ENCODE measurements around the gene SRRM1. TPM values are rescaled to one million over a fixed set of nuclear protein-coding genes. Genes with fewer than 3 reads are reported as not detected.

The SRRM1 gene
- total RNA-seq, 1 experiment from 2014 or later = 128 TPM

- Histone ChIP-seq H3K4me1 (no peaks in the 10 kb centered on the region), H3K9me3 (no peaks in the 10 kb centered on the region), H3K4me3 (ENCODE audit: low read depth, low read length) (no peak overlapping the region), H3K36me3 (ENCODE audit: control insufficient read depth, insufficient read depth, low read length) (no peaks in the 10 kb centered on the region), H3K27me3 (replicated peaks; ENCODE audit: control insufficient read depth, insufficient read depth, low read length) (no peaks in the 10 kb centered on the region)
- DNase-seq = no peak
- ChIA-PET CTCF (no interaction called here), POLR2A (no interaction called here)
- Mint-ChIP-seq H3K36me3 (ENCODE audit: insufficient read depth, unreplicated experiment) (no peaks in the 10 kb centered on the region), H3K4me3 (ENCODE audit: unreplicated experiment) (no peak overlapping the region), H3K27ac (ENCODE audit: unreplicated experiment) (no peak overlapping the region), H3K27me3 (ENCODE audit: insufficient read depth, unreplicated experiment) (no peaks in the 10 kb centered on the region), H3K9me3 (ENCODE audit: unreplicated experiment) (no peaks in the 10 kb centered on the region), H3K4me1 (ENCODE audit: low read depth, unreplicated experiment) (peaks cover 3% of the 10 kb centered on the region)
- TF ChIP-seq CTCF (IDR thresholded peaks at IDR 0.05; ENCODE audit: insufficient read depth in 1 of 2, low read depth in 1 of 2, low read length in 1 of 2, severe bottlenecking in 1 of 2, unreplicated experiment in 1 of 2) = no peak
- BruUV-seq (replicated peaks) = no TSS peak
- intact Hi-C loops (cut with micrococcal nuclease; ENCODE audit: unreplicated experiment) = no loop called here
Observed at GRCh38 chr1:24699628-24700027, 56.5 kb downstream of the SRRM1 start.

- no peaks in the 10 kb centered on the region for H3K9me3 ChIP-seq
- no peak overlapping the region for H3K4me3 Mint-ChIP-seq (ENCODE audit: unreplicated experiment)
- no TSS peak for BruUV-seq (replicated peaks)
- no peak for TF ChIP-seq CTCF (IDR thresholded peaks at IDR 0.05; ENCODE audit: insufficient read depth in 1 of 2, low read depth in 1 of 2, low read length in 1 of 2, severe bottlenecking in 1 of 2, unreplicated experiment in 1 of 2)
- peaks cover 7% of the 10 kb centered on the region for H3K36me3 Mint-ChIP-seq (ENCODE audit: insufficient read depth, unreplicated experiment)
- H3K9me3 Mint-ChIP-seq (ENCODE audit: unreplicated experiment) = no peaks in the 10 kb centered on the region
- H3K4me1 ChIP-seq = 0 out of 2 replicates have a peak, but pooled peaks cover 7% of the 10 kb centered on the region
- DNase-seq = no peak
- intact Hi-C loops (cut with micrococcal nuclease; ENCODE audit: unreplicated experiment) = no loop called here
- CTCF ChIA-PET = no interaction called here
- no peak overlapping the region for H3K4me3 ChIP-seq (ENCODE audit: low read depth, low read length)
- H3K27me3 Mint-ChIP-seq (ENCODE audit: insufficient read depth, unreplicated experiment) = no peaks in the 10 kb centered on the region
- no peaks in the 10 kb centered on the region for H3K36me3 ChIP-seq (ENCODE audit: control insufficient read depth, insufficient read depth, low read length)
- no peaks in the 10 kb centered on the region for H3K27me3 ChIP-seq (replicated peaks; ENCODE audit: control insufficient read depth, insufficient read depth, low read length)
- POLR2A ChIA-PET = no interaction called here
- H3K4me1 Mint-ChIP-seq (ENCODE audit: low read depth, unreplicated experiment) = peaks cover 16% of the 10 kb centered on the region
- no peak overlapping the region for H3K27ac Mint-ChIP-seq (ENCODE audit: unreplicated experiment)
Observed at GRCh38 chr1:24702511-24703293, 59.6 kb downstream of the SRRM1 start.

GRCh38 chr1:24704411-24705259 lies 61.5 kb downstream of the SRRM1 start:
- ChIA-PET POLR2A (interaction anchor here (1.8 kb wide), 1 partner anchor 40 kb away, joined by 10 read pairs; the partner anchor contains the start of gene CLIC4), CTCF (interaction anchor here (0.6 to 1.5 kb wide), 5 partner anchors 16 to 126 kb away, joined by 3 to 8 read pairs (median 6); partner anchors contain the start of gene CLIC4)
- H3K4me1 Mint-ChIP-seq (ENCODE audit: low read depth, unreplicated experiment) = peaks cover 16% of the 10 kb centered on the region
- H3K27me3 Mint-ChIP-seq (ENCODE audit: insufficient read depth, unreplicated experiment) = no peaks in the 10 kb centered on the region
- DNase-seq = no peak
- H3K36me3 Mint-ChIP-seq (ENCODE audit: insufficient read depth, unreplicated experiment) = peaks cover 7% of the 10 kb centered on the region
- intact Hi-C loops (cut with micrococcal nuclease; ENCODE audit: unreplicated experiment) = loop anchor here (5.0 kb wide), 1 partner anchor 43 kb away; the partner anchor contains the start of gene CLIC4
- peak overlapping the region; percentile 85 for H3K4me3 Mint-ChIP-seq (ENCODE audit: unreplicated experiment)
- H3K4me3 ChIP-seq (ENCODE audit: low read depth, low read length) = no peak overlapping the region
- H3K27ac Mint-ChIP-seq (ENCODE audit: unreplicated experiment) = peak overlapping the region; percentile 74
- no peak for TF ChIP-seq CTCF (IDR thresholded peaks at IDR 0.05; ENCODE audit: insufficient read depth in 1 of 2, low read depth in 1 of 2, low read length in 1 of 2, severe bottlenecking in 1 of 2, unreplicated experiment in 1 of 2)
- H3K9me3 Mint-ChIP-seq (ENCODE audit: unreplicated experiment) = no peaks in the 10 kb centered on the region
- BruUV-seq (replicated peaks) = TSS peak; percentile 90
- 0 out of 2 replicates have a peak, but pooled peaks cover 7% of the 10 kb centered on the region for H3K4me1 ChIP-seq
- no peaks in the 10 kb centered on the region for H3K36me3 ChIP-seq (ENCODE audit: control insufficient read depth, insufficient read depth, low read length)
- H3K9me3 ChIP-seq = no peaks in the 10 kb centered on the region
- H3K27me3 ChIP-seq (replicated peaks; ENCODE audit: control insufficient read depth, insufficient read depth, low read length) = no peaks in the 10 kb centered on the region
